NT2/D1 (cell line): ENCODE measurements around the gene CALCB.
A peak's percentile ranks its signal among the peaks of the same experiment; 100 is the strongest.
"Not testable (repeated sequence)": the region's sequence is repeated elsewhere in the genome, so short reads cannot be mapped to it uniquely, and the experiment has no call there.

Experiments used
- DNase-seq: peaks from one replicate; pipeline ENCODE4 v3.0.0-alpha.2; 2011; ENCODE audit warnings: low read depth, low spot score
- H3K27me3 ChIP-seq: 2 replicates; pipeline ENCODE4 v1.6.0; 2011; ENCODE audit warnings: mild to moderate bottlenecking; ENCODE audit not compliant: insufficient read length, insufficient read depth
- H3K36me3 ChIP-seq: 2 replicates; pipeline ENCODE4 v1.6.1; 2011; ENCODE audit warnings: mild to moderate bottlenecking, low read length, mixed read lengths; ENCODE audit not compliant: insufficient read depth, insufficient read length
- H3K4me1 ChIP-seq: 2 replicates; pipeline ENCODE4 v1.5.1; 2011; ENCODE audit not compliant: insufficient read depth, insufficient read length
- H3K4me3 ChIP-seq: 2 replicates; pipeline ENCODE4 v1.5.1; 2011; ENCODE audit warnings: low read depth; ENCODE audit not compliant: insufficient read length
- H3K9ac ChIP-seq: 2 replicates; pipeline ENCODE4 v1.6.0; 2011; ENCODE audit warnings: low read depth; ENCODE audit not compliant: insufficient read length
- H3K9me3 ChIP-seq: 2 replicates; pipeline ENCODE4 v1.5.1; 2011; ENCODE audit warnings: mild to moderate bottlenecking, low read length; ENCODE audit not compliant: insufficient read depth
- SUZ12 ChIP-seq: IDR thresholded peaks from 2 replicates; pipeline ENCODE4 v1.6.1; 2011; ENCODE audit not compliant: insufficient read length, insufficient read depth; ENCODE audit errors: extremely low read depth
- YY1 ChIP-seq: IDR thresholded peaks from 2 replicates; pipeline ENCODE4 v1.6.1; 2011; ENCODE audit not compliant: insufficient read length, insufficient read depth
- ZNF274 ChIP-seq: IDR thresholded peaks from 2 replicates; pipeline ENCODE4 v1.6.1; 2011; ENCODE audit warnings: mild to moderate bottlenecking, low read depth, low read length

The CALCB gene, protein sequence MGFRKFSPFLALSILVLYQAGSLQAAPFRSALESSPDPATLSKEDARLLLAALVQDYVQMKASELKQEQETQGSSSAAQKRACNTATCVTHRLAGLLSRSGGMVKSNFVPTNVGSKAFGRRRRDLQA

DNA sequence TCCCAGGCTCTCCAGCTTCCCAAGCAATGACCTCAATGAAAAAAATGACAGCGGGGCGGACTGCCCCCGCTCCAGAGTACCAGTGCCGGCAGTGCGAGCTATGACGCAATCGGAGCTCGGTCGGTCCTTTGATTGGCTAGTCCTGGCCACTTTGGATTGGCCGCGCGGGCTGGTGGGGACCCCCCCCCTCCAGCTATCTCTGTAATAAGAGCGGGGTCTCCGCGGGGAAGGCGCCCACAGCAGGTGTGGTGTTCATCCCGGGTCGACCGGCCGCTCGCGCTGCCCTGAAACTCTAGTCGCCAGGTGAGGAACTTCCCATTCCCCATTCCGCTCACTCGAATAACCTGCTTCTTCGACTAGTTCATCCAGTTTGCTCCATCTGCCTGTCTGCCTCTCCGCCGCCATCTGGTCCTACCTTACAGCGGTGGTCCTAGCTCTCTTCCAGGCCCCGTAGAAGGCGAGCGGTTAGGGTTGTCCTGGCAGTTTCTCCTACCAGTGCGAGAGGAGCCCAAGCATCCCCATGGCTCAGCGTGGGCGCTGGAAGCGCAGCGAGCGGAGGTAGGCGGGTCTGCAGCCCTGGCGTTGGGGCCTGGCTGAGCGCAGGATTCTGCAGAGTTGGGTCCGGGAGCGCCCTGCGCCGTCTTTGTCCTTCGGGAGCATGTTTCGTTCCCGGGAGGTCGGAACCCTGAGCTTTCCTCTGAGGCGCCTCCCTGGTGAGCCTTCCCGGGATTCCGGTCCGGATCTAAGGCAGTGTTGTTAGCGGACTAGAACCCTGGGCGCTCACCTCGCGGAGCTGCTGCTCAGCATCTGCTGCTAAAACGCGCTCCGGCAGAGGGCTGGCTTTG, at the start of gene CALCB:
CALCB (plus strand) TSS at position 233 of the 845 bp plus-strand sequence. CDS start 1,126 bp downstream, outside the sequence.
- H3K4me3 ChIP-seq = peak within 1 kb of the TSS; percentile 54
- no peak for TF ChIP-seq YY1
- TF ChIP-seq ZNF274 = no peak
- no peak for TF ChIP-seq SUZ12
- no peak for DNase-seq

DNA sequence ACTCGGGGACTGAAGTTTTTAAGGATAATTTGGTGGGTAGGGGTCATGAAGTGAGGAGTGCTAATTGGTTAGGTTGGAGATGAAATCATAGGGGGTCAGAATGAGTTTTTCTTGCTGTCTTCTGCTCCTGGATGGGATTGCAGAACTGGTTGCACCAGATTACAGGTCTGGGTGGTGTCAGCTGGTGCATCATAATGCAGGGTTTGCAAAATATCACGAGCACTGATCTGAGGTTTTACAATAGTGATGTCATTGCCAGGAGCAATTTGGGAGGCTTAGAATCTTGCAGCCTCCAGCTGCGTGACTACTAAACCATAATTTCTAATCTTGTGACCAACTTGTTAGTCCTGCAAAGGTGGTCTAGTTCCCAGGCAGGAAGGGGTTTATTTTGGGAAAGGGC, 46.4 kb upstream of the CALCB start:
- H3K9ac ChIP-seq = no peak overlapping the region
- H3K27me3 ChIP-seq = no peaks in the 10 kb centered on the region
- no peak for TF ChIP-seq ZNF274
- no peak for TF ChIP-seq SUZ12
- TF ChIP-seq YY1 = no peak
- H3K4me3 ChIP-seq = no peak overlapping the region
- no peaks in the 10 kb centered on the region for H3K36me3 ChIP-seq
- H3K4me1 ChIP-seq = no peaks in the 10 kb centered on the region
- DNase-seq = no peak
- H3K9me3 ChIP-seq = no peaks in the 10 kb centered on the region; the same call in none of the 2 replicates

More for the DNA sequence above, at the start of gene CALCB:
- peaks cover 31% of the 10 kb centered on the region for H3K27me3 ChIP-seq
- no peaks in the 10 kb centered on the region for H3K36me3 ChIP-seq
- H3K9me3 ChIP-seq = no peaks in the 10 kb centered on the region; the same call in 1 of the 2 replicates
- H3K4me1 ChIP-seq = no peaks in the 10 kb centered on the region
- peak within 1 kb of the TSS; percentile 42 for H3K9ac ChIP-seq

DNA sequence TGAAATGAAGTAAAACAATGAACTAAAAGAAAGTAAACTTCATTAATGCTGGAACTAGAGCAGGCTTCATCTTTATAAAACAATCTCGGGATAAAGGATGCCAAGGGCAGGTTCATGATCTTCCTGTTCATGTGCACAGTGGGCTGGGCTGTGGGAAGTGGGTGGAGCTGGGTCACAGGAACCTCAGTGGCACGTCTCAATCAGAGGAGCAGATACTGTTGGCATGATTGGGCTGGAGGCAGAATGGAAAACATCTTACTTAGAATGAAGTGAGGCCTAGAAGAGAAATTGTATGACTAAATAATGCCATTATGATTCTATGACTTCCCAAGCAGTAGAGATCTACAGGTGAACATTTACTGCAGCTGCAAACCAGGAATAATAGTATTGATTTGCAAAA, 45.4 kb upstream of the CALCB start:
- TF ChIP-seq SUZ12 = no peak
- TF ChIP-seq ZNF274 = no peak
- TF ChIP-seq YY1 = no peak
- Histone ChIP-seq H3K36me3 (no peaks in the 10 kb centered on the region), H3K4me3 (no peak overlapping the region), H3K9me3 (no peaks in the 10 kb centered on the region; the same call in none of the 2 replicates), H3K27me3 (no peaks in the 10 kb centered on the region), H3K9ac (no peak overlapping the region), H3K4me1 (no peaks in the 10 kb centered on the region)
- DNase-seq = no peak

DNA sequence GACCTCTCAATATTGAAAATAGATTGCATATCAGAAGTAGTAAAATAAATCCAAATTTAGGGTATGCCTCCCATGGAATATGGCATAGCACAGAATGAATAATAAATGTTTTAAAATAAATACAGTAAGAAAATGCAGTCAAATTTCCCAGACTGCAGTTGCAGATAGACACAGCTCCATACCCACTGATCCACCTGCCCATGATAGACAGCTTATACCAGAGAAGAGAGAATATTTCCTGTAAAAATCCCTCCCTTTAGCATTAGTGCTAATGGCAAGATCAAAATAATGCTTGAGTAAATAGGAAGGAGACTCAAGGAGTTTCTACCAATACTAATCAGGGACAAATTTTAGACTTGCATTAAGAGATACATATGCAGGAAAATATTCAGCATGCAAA, 45.0 kb upstream of the CALCB start:
- no peak for DNase-seq
- no peaks in the 10 kb centered on the region for H3K27me3 ChIP-seq
- no peak overlapping the region for H3K4me3 ChIP-seq
- no peak overlapping the region for H3K9ac ChIP-seq
- no peaks in the 10 kb centered on the region for H3K4me1 ChIP-seq
- no peaks in the 10 kb centered on the region; the same call in none of the 2 replicates for H3K9me3 ChIP-seq
- H3K36me3 ChIP-seq = no peaks in the 10 kb centered on the region
- TF ChIP-seq ZNF274 = no peak

DNA sequence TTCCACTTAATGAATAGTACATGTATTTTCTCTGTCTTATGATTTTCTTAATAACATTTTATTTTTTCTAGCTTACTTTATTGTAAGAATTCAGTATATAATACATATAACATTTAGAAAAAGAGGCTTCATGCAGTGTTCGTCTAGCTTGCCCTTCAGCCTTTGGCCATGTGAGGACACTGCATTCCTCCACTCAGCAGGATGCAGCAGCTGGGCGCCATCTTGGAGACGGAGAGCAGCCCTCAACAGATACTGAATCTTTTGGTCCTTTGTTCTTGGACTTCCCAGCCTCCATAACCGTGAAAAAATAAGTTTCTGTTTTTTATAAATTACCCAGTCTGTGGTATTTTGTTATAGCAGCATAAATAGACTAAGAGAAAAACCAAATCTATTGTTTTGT, 41.4 kb upstream of the CALCB start:
- not testable (repeated sequence) for DNase-seq, H3K9me3 ChIP-seq, H3K9ac ChIP-seq

DNA sequence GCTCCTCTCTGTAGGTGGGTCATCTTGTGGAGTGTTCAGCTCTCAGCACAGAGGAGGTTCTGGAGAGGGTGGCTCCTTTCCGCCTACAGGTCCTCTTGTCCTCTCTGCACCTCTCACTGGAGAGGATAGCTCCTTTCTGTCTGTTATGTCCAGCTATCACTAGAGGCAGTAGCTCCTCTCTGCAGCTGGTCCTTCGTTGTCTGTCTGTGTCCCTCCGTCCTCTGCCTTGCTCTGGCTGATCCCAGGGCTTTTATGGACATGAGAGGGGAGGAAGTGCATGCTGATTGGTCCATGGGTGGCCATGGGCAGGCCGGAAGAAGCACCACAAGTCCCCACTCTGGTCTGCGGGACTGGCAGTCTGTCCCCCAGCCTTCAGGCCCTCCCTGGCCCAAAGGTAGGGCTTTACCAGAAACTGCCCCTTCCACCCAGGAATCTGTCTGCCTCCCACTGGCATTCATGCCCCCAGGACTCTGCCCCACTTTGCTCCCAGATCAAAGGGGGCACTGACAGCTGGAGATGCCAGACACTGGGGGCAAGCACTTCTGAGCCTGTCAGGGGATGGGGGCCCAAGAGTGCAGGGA, 38.6 kb upstream of the CALCB start:
- no peak overlapping the region for H3K9ac ChIP-seq
- H3K36me3 ChIP-seq = no peaks in the 10 kb centered on the region
- no peak for TF ChIP-seq YY1
- no peak for TF ChIP-seq SUZ12
- no peak for TF ChIP-seq ZNF274
- no peaks in the 10 kb centered on the region for H3K9me3 ChIP-seq
- H3K4me3 ChIP-seq = no peak overlapping the region
- no peaks in the 10 kb centered on the region for H3K4me1 ChIP-seq
- DNase-seq = no peak
- no peaks in the 10 kb centered on the region for H3K27me3 ChIP-seq

More for the DNA sequence above, 41.4 kb upstream of the CALCB start:
- H3K4me3 ChIP-seq, H3K4me1 ChIP-seq, H3K36me3 ChIP-seq, H3K27me3 ChIP-seq: not testable (repeated sequence)

DNA sequence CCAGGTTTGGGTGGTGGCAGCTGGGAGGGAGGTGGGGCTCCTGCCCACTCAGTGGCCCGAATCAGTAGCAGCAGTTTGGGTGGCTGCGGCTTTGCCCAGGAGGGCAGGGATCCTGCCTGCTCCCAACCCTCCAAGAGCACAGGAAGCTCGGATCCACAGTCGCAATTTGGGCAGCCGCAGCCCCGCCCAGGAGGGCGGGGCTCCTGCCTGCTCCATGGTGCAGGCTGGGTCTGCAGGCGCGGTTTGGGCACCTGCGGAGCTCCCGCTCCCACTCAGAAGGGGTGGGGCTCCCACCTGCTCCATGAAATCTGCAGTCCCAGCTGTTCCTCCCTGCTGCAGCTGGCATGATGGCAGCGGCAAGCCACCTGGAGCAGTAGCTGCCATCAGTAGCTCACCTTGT, 38.1 kb upstream of the CALCB start:
- Histone ChIP-seq H3K27me3 (no peaks in the 10 kb centered on the region), H3K9me3 (no peaks in the 10 kb centered on the region), H3K9ac (no peak overlapping the region), H3K36me3 (no peaks in the 10 kb centered on the region), H3K4me3 (no peak overlapping the region), H3K4me1 (no peaks in the 10 kb centered on the region)
- no peak for DNase-seq
- no peak for TF ChIP-seq YY1
- TF ChIP-seq SUZ12 = no peak
